GM10266 (cell line): ENCODE results near the gene CDS2.

Source experiments
- DNase-seq: peaks from one replicate; pipeline ENCODE4 v3.0.0; 2012; ENCODE audit errors: extremely low spot score
- TF ChIP-seq, protein P1 (sequence below): IDR thresholded peaks from 2 replicates; pipeline ENCODE4 v1.5.1; 2012; ENCODE audit warnings: mild to moderate bottlenecking, low read depth; ENCODE audit not compliant: control insufficient read depth, insufficient read depth; ENCODE audit errors: missing control alignments

Gene CDS2

GRCh38 chr20:5183731-5184474 lies 57.1 kb downstream of the CDS2 start:
- DNase-seq = no peak
- TF ChIP-seq, protein P1, sequence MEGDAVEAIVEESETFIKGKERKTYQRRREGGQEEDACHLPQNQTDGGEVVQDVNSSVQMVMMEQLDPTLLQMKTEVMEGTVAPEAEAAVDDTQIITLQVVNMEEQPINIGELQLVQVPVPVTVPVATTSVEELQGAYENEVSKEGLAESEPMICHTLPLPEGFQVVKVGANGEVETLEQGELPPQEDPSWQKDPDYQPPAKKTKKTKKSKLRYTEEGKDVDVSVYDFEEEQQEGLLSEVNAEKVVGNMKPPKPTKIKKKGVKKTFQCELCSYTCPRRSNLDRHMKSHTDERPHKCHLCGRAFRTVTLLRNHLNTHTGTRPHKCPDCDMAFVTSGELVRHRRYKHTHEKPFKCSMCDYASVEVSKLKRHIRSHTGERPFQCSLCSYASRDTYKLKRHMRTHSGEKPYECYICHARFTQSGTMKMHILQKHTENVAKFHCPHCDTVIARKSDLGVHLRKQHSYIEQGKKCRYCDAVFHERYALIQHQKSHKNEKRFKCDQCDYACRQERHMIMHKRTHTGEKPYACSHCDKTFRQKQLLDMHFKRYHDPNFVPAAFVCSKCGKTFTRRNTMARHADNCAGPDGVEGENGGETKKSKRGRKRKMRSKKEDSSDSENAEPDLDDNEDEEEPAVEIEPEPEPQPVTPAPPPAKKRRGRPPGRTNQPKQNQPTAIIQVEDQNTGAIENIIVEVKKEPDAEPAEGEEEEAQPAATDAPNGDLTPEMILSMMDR = no peak

- DNase-seq = no peak
- TF ChIP-seq, protein P1 = no peak
Measured at GRCh38 chr20:5184684-5185083, 57.9 kb downstream of the CDS2 start.

DNA sequence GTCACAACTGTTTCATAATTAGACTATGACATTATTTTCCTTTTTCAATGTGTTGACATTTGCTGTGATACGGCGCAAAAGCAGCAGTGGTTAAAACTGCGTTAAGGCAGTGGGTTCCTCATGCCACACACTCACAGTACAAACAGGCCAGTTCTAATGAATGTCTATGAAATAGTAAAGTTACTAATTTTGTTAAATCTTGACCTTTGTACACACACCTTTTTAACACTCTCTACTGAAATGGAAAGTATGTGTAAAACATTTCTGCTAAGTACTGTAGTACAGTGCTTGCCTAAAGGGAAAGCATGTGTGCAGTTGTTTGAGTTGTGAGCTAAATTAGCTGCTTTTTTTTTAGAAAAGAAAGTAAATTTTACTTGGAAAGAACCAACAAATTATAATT lies 60.3 kb downstream of the CDS2 start:
- TF ChIP-seq, protein P1 = no peak
- no peak for DNase-seq

- no peak for DNase-seq
- TF ChIP-seq, protein P1 = no peak
Measured at GRCh38 chr20:5188736-5189135, 61.9 kb downstream of the CDS2 start.

GRCh38 chr20:5189917-5190316 lies 63.1 kb downstream of the CDS2 start:
- no peak for DNase-seq

GRCh38 chr20:5190444-5190843 lies 63.6 kb downstream of the CDS2 start:
- no peak for DNase-seq
- TF ChIP-seq, protein P1 = no peak

More at GRCh38 chr20:5189917-5190316, 63.1 kb downstream of the CDS2 start:
- TF ChIP-seq, protein P1 = no peak

GRCh38 chr20:5191829-5192569 lies 65.2 kb downstream of the CDS2 start:
- TF ChIP-seq, protein P1 = peak; percentile 77
- peak; percentile 76 for DNase-seq
